ENCODE measurements around the gene COA7. TPM values are rescaled to one million over a fixed set of nuclear protein-coding genes. Genes with fewer than 3 reads are reported as not detected.
A peak's percentile ranks its signal among the peaks of the same experiment; 100 is the strongest.

The COA7 gene
- total RNA-seq, 4 donors from 2014 or later = 18.7 to 22.3 (median 20.1) TPM

DNA sequence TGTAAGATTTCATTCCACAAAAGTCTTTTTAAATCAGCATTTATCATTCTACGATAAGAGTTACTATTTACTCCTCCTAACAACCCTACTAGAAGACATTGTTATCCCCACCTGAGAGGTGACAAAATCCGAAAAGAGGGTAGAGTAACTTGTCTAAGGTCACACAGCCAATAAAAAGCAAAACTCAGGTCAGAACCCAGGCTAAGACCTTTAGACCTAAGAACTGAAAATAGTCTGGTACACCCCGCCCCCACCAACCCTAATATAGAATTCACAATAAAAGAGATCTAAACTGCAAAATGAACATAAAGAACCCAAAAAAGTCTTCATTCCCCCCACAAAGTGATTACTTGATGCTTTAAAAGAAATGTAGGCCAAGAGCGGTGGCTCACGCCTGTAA lies 18.6 kb downstream of the COA7 start:
- intact Hi-C loops (cut with DNase I; ENCODE audit: low total_unique reads) = loop anchor here (2.0 kb wide), 1 partner anchor 47 kb away; the partner anchor contains the start of gene ZYG11B
- no peak for ATAC-seq
- Histone ChIP-seq H3K27ac (peak overlapping the region; percentile 84 to 90 (median 88)), H3K36me3 (no peaks in the 10 kb centered on the region), H3K27me3 (no peaks in the 10 kb centered on the region), H3K9me3 (no peaks in the 10 kb centered on the region), H3K4me3 (no peak overlapping the region), H3K4me1 (peaks cover 32 to 33% of the 10 kb centered on the region in 2 donors)
- no peak for DNase-seq
- TF ChIP-seq, protein P1, sequence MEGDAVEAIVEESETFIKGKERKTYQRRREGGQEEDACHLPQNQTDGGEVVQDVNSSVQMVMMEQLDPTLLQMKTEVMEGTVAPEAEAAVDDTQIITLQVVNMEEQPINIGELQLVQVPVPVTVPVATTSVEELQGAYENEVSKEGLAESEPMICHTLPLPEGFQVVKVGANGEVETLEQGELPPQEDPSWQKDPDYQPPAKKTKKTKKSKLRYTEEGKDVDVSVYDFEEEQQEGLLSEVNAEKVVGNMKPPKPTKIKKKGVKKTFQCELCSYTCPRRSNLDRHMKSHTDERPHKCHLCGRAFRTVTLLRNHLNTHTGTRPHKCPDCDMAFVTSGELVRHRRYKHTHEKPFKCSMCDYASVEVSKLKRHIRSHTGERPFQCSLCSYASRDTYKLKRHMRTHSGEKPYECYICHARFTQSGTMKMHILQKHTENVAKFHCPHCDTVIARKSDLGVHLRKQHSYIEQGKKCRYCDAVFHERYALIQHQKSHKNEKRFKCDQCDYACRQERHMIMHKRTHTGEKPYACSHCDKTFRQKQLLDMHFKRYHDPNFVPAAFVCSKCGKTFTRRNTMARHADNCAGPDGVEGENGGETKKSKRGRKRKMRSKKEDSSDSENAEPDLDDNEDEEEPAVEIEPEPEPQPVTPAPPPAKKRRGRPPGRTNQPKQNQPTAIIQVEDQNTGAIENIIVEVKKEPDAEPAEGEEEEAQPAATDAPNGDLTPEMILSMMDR (IDR thresholded peaks at IDR 0.05 in 4 of 5, conservative IDR thresholded peaks at IDR 0.05 in 1 of 5) = no peak
- TF ChIP-seq POLR2A (IDR thresholded peaks at IDR 0.05) = no peak
- in situ Hi-C loops (cut with MboI; ENCODE audit: low sequenced_read_pairs in 4 of 4) = loop anchor here (25.0 kb wide), 3 partner anchors 242 to 542 kb away; partner anchors contain the start of genes ORC1 (in 3 of the 4), PRPF38A (in 3 of the 4) and ZFYVE9 (in 2 of the 4)

DNA sequence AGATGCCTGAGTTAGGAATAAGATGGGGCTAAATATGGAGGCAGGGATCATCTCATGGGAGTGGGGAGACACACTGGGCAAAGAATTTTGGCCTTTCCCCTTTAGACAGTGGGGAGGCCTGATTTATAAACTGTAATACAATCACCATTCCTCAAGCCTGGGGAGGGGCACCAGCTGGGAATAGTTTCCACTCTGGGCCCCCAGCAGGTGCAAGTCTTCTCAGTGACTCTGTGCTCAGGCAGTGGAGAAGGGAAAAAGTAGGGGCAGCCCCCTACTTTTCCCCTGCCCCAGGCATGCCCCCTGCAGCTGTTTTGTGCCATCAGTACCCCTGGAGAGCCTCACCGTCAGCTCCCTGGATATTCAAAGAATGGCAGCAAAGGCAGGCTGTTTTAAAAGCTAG lies 19.1 kb downstream of the COA7 start:
- intact Hi-C loops (cut with DNase I; ENCODE audit: low total_unique reads) (loop anchor here (2.0 kb wide), 1 partner anchor 48 kb away; the partner anchor contains the start of gene ZYG11B), in situ Hi-C loops (cut with MboI; ENCODE audit: low sequenced_read_pairs in 4 of 4) (loop anchor here (25.0 kb wide), 3 partner anchors 242 to 542 kb away; partner anchors contain the start of genes ORC1 (in 3 of the 4), PRPF38A (in 3 of the 4) and ZFYVE9 (in 2 of the 4))

DNA sequence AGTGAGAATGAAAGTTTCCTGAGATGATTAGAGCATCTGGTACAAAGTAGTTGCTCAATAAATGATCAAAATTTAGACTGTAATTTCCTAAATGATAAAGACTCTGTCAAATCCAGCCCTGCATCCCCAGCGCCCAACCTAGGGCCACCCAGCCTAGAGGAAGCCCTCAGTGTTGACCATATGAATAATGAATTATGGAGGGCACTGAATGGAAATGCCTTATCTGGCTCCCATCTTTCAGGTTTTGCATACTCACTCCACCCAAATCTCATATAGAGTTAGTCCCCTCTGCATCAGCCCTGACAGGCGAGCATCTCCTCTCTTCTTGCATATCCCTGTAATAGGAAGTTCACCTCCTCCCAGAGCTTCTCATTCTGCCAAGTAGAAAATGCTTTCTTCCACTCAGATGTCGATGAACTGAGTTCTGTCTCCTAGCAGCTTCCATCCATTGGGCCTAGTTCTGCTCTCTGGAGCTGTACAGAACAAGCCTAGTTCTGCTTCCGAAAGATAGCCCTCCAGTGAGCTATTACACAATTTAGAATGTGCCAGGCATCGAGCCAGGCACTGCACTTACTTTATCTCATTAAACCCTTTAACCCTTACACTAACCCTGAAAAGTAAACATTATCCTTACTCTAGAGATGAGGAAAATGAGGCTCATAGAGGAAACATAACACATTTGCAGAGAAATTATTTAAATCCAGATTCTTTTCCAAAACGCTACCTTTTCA lies 20.9 kb downstream of the COA7 start:
- in situ Hi-C loops (cut with MboI; ENCODE audit: low sequenced_read_pairs in 4 of 4) = loop anchor here (25.0 kb wide), 3 partner anchors 240 to 540 kb away; partner anchors contain the start of genes ORC1 (in 3 of the 4), PRPF38A (in 3 of the 4) and ZFYVE9 (in 2 of the 4)
- no peak for DNase-seq
- intact Hi-C loops (cut with DNase I; ENCODE audit: low total_unique reads) = loop anchor here (2.0 kb wide), 2 partner anchors 18 to 124 kb away; partner anchors contain the start of gene TUT4
- Histone ChIP-seq H3K36me3 (no peaks in the 10 kb centered on the region), H3K27me3 (no peaks in the 10 kb centered on the region), H3K9me3 (no peaks in the 10 kb centered on the region), H3K27ac (peak overlapping the region; percentile 84 to 90 (median 88)), H3K4me1 (peaks cover 33 to 47% of the 10 kb centered on the region in 2 donors), H3K4me3 (no peak overlapping the region)
- TF ChIP-seq, protein P1 (IDR thresholded peaks at IDR 0.05 in 4 of 5, conservative IDR thresholded peaks at IDR 0.05 in 1 of 5) = no peak
- no peak for TF ChIP-seq POLR2A (IDR thresholded peaks at IDR 0.05)
- ATAC-seq = peak in 1 of 2 donors; percentile 34

More for the DNA sequence above, 19.1 kb downstream of the COA7 start:
- Histone ChIP-seq H3K36me3 (no peaks in the 10 kb centered on the region), H3K27me3 (no peaks in the 10 kb centered on the region), H3K27ac (peak overlapping the region; percentile 84 to 90 (median 88)), H3K9me3 (no peaks in the 10 kb centered on the region), H3K4me1 (peaks cover 32 to 33% of the 10 kb centered on the region in 2 donors), H3K4me3 (no peak overlapping the region)
- no peak for ATAC-seq
- TF ChIP-seq, protein P1 (IDR thresholded peaks at IDR 0.05 in 4 of 5, conservative IDR thresholded peaks at IDR 0.05 in 1 of 5) = no peak
- no peak for TF ChIP-seq POLR2A (IDR thresholded peaks at IDR 0.05)
- DNase-seq = no peak

DNA sequence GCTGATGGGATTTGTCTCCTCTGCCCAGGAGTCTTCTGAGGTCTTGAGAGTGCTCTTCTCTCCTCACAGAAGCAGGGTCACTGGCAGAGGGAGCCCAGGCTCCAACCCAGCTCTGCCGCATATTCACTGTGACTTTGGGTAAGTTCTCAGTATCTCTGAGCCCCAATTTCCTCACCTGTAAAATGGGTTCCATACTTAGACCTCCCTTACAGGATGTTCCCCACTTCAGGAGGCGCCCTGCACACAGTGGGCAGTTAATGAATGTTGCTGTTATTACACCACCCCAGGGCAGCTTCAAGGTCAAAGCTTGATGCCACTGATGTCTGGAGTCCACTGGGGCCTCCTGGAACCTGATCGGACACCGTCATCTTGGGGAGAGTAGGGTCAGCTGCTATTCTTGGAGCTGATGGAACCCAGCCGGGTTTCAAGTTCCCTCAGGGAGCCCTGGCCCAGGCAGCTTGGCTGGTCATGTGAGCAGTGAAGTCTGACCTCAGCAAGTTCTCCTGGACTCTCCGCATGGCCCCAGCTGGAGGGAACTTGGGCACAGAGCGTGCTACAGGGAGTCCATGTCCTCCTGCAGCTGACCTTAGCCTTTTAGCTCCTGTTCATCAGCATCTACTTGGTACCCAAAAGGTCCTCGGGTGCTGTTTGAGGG lies 21.8 kb downstream of the COA7 start:
- no peaks in the 10 kb centered on the region for H3K36me3 ChIP-seq
- H3K27me3 ChIP-seq = no peaks in the 10 kb centered on the region
- peaks cover 33 to 52% of the 10 kb centered on the region in 2 donors for H3K4me1 ChIP-seq
- intact Hi-C loops (cut with DNase I; ENCODE audit: low total_unique reads) = loop anchor here (2.0 kb wide), 2 partner anchors 18 to 124 kb away; partner anchors contain the start of gene TUT4
- ATAC-seq = peak; percentile 95 to 96
- H3K4me3 ChIP-seq = no peak overlapping the region
- H3K9me3 ChIP-seq = no peaks in the 10 kb centered on the region
- TF ChIP-seq, protein P1 (IDR thresholded peaks at IDR 0.05 in 4 of 5, conservative IDR thresholded peaks at IDR 0.05 in 1 of 5) = no peak
- TF ChIP-seq POLR2A (IDR thresholded peaks at IDR 0.05) = peak in 1 of 2 donors; percentile 42
- H3K27ac ChIP-seq = peak overlapping the region; percentile 87 to 91 (median 90)
- in situ Hi-C loops (cut with MboI; ENCODE audit: low sequenced_read_pairs in 4 of 4) = loop anchor here (25.0 kb wide), 3 partner anchors 239 to 539 kb away; partner anchors contain the start of genes ORC1 (in 3 of the 4), PRPF38A (in 3 of the 4) and ZFYVE9 (in 2 of the 4)
- peak; percentile 96 to 99 for DNase-seq

Data from gastrocnemius medialis (tissue), 4 donors.